PFSK-1 (cell line): ENCODE measurements around the gene PLA2G5.

Experiments
- POLR2AphosphoS5 ChIP-seq: IDR thresholded peaks from 2 replicates; pipeline ENCODE4 v1.6.1; 2012; ENCODE audit warnings: low read depth, mild to moderate bottlenecking, control low read depth, low read length, moderate library complexity
- REST ChIP-seq, 2 experiments: IDR thresholded peaks; 2 replicates each; pipeline versions ENCODE4 v1.6.1 to v1.8.0; 2011 to 2012; ENCODE audit warnings: low read depth in 2 of 2, low read length in 2 of 2, control low read depth in 1 of 2, inconsistent platforms in 1 of 2, mild to moderate bottlenecking in 1 of 2, moderate library complexity in 1 of 2; ENCODE audit not compliant: insufficient read depth in 1 of 2
- SIN3A ChIP-seq: IDR thresholded peaks from 2 replicates; pipeline ENCODE4 v1.6.1; 2012; ENCODE audit warnings: mild to moderate bottlenecking, low read length, moderate library complexity, borderline replicate concordance; ENCODE audit not compliant: insufficient read depth

DNA sequence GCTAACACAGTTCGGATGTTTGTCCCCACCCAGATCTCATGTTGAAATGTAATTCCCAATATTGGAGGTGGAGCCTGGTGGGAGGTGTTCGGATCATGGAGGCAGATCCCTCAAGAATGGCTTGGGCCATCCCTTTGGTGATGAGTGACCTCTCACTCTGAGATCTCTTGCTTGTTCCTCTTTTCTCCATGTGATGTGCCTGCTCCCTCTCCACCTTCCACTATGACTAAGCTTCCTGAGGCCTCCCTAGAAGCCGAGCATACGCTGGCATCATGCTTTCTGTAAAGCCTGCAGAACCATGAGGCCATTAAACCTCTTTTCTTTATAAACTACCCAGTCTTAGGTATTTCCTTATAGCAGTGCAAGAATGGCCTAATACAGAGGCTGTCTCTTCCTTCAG is 8.1 kb upstream of the PLA2G5 start:
- TF ChIP-seq POLR2AphosphoS5 (no peak), SIN3A (no peak), REST (IDR thresholded peaks at IDR 0.05; ENCODE audit: insufficient read depth in 1 of 2, low read depth in 2 of 2, low read length in 2 of 2) (no peak)
